Measurements from ENCODE around the gene CES3.
"Not testable (repeated sequence)": the region's sequence is repeated elsewhere in the genome, so short reads cannot be mapped to it uniquely, and the experiment has no call there.

CES3 gene

DNA sequence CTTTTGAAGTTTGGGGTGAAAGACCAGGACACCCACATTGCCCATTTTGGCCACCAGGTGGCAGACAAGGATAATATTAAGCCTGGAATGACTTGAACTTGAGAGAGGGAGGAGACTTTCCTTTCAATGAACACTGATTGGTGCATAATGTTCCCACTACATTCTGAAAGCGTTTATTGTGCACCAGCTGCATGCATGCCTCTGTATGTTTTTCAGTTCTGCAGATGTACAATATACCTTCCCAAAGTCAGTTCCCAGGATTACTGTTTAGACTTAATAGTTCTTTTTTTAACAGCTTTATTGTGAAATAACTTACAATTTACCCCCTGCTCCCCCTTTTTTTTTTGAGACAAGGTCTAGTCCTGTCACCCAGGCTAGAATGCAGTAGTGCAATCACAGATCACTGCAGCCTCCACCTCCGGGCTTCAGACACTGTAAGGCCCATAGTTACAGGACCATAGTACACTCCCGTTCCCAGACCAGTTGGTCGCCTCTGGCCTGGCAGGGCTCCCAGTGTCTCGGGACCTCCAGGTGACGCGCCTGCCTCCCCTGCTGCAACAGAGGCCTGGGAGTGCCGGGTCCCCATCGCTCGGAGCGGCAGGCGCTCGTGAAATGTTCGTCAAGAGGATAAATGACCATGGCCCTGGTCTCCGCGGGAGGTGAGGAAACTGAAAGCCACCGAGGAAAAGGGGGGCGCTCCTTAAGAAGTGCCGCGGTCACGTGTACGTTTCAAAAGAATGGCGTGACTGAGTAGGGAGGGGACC, 13.6 kb upstream of the CES3 start:
- peak; percentile 89 for DNase-seq

GRCh38 chr16:66948134-66948836, 12.8 kb upstream of the CES3 start:
- DNase-seq: peak; percentile 16

- DNase-seq: no peak
Observed at GRCh38 chr16:66948837-66949225, 12.2 kb upstream of the CES3 start.

- DNase-seq: no peak
Observed at GRCh38 chr16:66949472-66949871, 11.6 kb upstream of the CES3 start.

GRCh38 chr16:66950437-66950836, 10.6 kb upstream of the CES3 start:
- DNase-seq: no peak

DNA sequence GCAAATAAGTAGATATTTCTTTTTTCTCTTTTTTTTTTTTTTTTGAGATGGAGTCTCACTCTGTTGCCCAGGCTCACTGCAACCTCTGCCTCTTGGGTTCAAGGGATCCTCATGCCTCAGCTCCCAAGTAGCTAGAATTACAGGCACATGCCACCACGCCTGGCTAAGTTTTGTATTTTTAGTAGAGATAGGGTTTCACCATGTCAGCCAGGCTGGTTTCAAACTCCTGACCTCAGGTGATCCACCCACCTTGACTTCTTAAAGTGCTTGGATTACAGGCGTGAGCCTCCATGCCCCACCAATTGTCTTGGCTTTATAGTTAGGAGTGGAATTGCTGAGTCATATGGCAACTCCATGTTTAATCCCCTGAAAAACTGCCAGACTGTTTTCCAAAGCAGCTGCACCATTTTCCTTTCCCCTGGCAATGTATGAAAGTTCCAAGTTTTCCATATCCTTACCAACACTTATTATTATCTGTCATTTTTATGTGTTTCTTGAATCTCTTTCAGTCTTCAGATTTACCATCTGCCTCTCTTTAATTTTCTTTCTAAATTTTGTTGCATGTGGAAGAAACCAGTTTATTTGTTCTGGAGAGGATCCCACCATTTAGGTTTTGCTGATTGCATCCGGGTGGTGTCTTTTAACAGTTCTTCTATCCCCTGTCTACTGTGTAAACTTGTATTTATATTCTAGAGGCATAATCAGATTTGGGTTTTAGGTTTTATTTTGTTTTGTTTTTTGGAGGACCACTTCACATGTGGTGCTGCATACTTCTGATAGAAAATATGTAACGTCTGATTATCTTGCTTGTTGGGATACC, 9.9 kb upstream of the CES3 start:
- no peak for DNase-seq

GRCh38 chr16:66952430-66953110, 8.5 kb upstream of the CES3 start:
- no peak for DNase-seq

- DNase-seq: no peak
Observed at GRCh38 chr16:66953462-66954096, 7.5 kb upstream of the CES3 start.

DNA sequence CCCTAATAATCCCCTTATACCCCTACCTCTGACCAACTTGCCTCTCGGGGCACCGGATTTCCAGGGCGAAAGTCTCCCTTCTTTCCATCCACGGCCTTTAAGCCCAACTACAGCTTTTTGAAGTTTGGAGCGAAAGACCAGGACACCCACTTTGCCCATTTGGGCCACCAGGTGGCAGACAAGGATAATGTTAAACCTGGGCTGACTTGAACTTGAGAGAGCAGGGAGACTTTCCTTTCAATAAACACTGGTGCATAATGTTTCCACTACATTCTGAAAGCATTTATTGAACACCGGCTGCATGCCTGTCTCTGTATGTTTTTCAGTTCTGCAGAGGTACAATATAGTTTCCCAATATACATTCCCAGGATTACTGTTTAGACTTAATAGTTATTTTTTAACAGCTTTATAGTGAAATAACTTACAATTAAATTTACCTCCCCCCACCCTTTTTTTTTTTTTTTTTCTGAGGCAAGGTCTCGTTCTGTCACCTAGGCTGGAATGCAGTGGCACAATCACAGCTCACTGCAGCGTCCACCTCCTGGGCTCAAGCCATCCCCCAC, 6.9 kb upstream of the CES3 start:
- peak; percentile 79 for DNase-seq

DNA sequence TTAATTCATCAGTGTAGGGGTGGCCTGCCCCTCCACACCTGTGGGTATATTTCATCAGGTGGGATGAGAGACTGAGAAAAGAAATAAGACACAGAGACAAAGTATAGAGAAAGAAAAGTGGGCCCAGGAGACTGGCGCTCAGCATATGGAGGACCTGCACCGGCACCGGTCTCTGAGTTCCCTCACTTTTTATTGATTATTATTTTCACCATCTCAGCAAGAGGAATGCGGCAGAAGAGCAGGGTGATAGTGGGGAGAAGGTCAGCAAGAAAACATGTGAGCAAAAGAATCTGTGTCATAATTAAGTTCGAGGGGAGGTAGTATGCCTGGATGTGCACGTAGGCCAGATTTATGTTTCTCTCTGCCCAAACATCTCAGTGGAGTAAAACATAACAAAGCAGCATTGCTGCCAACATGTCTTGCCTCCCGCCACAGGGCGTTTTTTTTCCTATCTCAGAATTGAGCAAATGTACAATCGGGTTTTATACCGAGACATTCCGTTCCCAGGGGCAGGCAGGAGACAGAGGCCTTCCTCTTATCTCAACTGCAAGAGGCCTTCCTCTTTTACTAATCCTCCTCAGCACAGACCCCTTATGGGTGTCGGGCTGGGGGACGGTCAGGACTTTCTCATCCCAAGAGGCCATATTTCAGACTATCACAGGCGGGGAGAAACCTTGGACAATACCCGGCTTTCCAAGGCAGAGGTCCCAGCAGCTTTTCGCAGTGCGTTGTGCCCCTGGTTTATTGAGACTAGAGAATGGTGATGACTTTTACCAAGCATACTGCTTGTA, 5.5 kb upstream of the CES3 start:
- DNase-seq: not testable (repeated sequence)

DNA sequence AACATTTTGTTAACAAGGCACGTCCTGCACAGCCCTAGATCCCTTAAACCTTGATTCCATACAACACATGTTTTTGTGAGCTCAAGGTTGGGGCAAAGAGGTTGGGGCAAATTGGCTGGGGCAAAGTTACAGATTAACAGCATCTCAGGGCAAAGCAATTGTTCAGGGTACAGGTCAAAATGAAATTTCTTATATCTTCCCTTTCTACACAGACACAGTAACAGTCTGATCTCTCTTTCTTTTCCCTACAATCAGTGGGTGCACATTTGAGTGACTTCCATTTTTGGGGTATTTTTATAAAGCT, 5.0 kb upstream of the CES3 start:
- not testable (repeated sequence) for DNase-seq

DNA sequence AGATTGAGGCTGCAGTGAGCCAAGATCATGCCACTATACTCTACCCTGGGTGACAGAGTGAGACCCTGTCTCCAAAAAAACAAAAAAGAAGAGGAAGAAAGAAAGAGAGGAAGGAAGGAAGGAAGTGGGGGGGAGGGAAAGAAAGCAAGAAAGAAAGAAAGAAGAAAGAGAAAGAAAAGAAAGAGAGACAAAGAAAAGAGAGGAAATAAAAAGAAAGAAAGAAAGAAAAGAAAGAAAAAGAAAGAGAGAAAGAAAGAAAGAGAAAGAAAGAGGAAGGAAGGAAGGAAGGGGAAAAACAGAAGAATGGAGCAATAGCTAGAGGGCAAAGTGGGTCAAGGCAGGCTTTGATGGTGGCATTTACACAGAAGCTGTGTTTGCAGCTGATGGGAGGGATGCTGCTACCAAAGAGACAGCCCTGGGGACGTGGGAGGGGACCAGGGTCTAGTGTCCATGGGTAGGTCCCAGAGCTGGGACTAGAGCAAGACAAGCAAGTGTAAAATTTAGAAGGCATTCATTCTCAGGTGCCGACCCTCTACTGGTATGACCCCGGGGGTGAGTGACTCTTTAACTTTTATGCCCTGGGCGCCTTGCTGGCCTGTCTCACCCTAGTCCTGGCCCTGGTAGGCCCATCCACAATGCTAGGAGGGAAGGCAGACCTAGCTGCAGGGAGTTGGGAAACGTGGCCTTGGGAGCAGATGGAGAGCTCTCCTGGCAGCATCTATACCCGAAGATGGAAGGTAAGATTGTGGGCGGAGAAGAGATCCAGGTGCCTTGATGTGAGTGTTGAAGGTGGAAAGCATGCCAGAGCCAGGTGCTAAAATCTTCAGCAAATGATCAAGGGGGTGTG, 2.0 kb upstream of the CES3 start:
- DNase-seq: no peak

GRCh38 chr16:66959704-66960161, 1.3 kb upstream of the CES3 start:
- DNase-seq: no peak

DNA sequence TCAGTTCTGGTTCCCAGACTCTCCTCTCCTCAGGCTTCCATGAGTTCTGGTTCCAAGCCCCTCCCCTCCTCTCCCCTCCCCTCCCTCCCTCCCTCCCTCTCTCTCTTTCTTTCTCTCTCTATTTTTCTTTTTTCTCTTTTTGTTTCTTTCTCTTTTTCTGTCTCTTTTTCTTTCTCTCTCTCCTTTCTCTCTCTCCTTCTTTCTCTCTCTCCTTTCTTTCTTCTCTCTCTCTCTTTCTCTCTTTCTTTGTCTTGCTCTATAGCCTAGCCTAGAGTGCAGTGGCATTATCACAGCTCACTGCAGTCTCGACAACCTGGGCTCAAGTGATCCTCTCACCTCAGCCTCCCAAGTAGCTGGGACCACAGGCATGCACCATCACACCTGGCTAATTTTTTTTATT, 796 bp upstream of the CES3 start:
- no peak for DNase-seq

- no peak for DNase-seq
Observed at GRCh38 chr16:66961914-66962313, 848 bp downstream of the CES3 start.

DNA sequence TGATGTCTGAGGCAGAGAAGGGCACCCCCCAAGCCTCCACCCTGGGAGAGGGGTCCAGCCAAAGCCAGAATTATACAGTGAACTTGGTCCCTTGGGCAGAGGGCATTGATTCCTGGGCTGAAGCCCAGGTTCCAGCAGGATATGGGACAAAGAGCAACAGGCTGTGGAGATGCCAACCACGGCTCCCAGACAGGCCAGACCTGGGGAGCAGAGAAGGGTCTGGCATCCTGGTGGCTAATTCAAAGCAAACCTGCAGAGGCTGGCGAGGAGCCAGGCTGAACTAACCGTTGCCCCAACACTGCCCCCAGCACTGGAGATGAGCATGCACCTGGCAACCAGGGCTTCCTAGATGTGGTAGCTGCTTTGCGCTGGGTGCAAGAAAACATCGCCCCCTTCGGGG, 3.0 kb downstream of the CES3 start:
- no peak for DNase-seq

- no peak for DNase-seq
Observed at GRCh38 chr16:66968847-66969246, 7.8 kb downstream of the CES3 start.

DNA sequence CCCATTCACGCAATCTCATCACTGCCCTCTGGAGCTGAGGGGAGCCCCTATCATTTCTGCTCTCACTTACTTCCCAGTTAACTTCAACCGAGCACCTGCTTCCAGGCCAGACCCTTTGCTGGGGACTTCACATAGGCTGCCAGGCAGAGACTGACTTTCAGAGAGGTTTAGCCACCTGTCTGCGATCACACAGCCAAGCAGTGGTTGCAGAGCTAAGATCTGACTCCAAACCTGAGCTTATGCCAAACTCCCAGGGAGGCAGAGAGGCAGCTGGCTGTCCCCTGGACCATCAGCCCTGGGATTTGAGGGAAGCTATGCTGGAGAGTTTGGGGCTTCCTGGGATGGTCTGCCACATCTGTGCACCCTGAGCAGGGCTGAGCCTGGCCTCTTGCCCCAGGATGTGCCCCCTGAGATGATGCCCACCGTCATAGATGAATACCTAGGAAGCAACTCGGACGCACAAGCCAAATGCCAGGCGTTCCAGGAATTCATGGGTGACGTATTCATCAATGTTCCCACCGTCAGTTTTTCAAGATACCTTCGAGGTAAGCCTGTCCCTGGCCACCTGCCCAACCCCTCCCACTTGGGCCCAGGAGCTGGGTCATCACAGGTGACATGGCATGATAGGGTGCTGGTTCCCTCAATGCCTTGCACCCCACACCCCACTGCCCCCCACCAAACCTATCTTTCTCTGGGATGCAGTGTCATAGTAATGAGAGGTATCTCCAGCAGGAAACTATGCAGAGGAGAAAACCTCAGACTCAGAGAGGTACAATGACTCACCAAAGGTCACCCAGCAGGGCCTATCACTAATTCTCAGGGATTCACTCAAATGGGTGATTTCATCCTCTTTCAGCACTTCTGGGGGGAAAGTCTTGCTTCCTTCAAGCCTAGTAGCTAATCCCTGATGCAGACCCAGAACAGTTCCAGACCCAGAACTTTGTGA, 10.0 kb downstream of the CES3 start:
- DNase-seq: no peak

DNA sequence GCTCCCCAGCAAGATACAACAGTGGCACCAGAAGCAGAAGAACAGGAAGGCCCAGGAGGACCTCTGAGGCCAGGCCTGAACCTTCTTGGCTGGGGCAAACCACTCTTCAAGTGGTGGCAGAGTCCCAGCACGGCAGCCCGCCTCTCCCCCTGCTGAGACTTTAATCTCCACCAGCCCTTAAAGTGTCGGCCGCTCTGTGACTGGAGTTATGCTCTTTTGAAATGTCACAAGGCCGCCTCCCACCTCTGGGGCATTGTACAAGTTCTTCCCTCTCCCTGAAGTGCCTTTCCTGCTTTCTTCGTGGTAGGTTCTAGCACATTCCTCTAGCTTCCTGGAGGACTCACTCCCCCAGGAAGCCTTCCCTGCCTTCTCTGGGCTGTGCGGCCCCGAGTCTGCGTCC, 11.9 kb downstream of the CES3 start:
- DNase-seq: no peak

All from midbrain (tissue), 1 donor.